ENCODE results near the gene ADM5. TPM values are rescaled to one million over a fixed set of nuclear protein-coding genes. Genes with fewer than 3 reads are reported as not detected.
A peak's percentile ranks its signal among the peaks of the same experiment; 100 is the strongest.

Gene ADM5
- total and polyA plus RNA-seq, 2 experiments from 2014 or later = 2.8 to 5.7 TPM

- H3K36me3 Mint-ChIP-seq (ENCODE audit: low read depth) = peaks cover 81% of the 10 kb centered on the region
- H3K27me3 ChIP-seq (ENCODE audit: insufficient read depth) = no peaks in the 10 kb centered on the region
- peaks cover 6% of the 10 kb centered on the region for H4K20me1 ChIP-seq (replicated peaks; ENCODE audit: insufficient read depth)
- H3K27ac Mint-ChIP-seq = peak overlapping the region; percentile 86; the same call in 1 of the 2 replicates
- TF ChIP-seq ETS1 (IDR thresholded peaks at IDR 0.05) (no peak), EZH2 (IDR thresholded peaks at IDR 0.05; ENCODE audit: low read depth, unreplicated experiment) (no peak), REST (IDR thresholded peaks at IDR 0.05; ENCODE audit: unreplicated experiment) (no peak), STAT1 (IDR thresholded peaks at IDR 0.05; ENCODE audit: unreplicated experiment) (no peak), ZNF331 (CRISPR knock-in tag; IDR thresholded peaks at IDR 0.05; ENCODE audit: low read depth) (no peak), JUNB (IDR thresholded peaks at IDR 0.05; ENCODE audit: unreplicated experiment) (no peak), NANOG (IDR thresholded peaks at IDR 0.05; ENCODE audit: borderline replicate concordance) (no peak), POLR2AphosphoS5 (IDR thresholded peaks at IDR 0.05; ENCODE audit: low read depth) (no peak), EZH2phosphoT487 (IDR thresholded peaks at IDR 0.05; ENCODE audit: unreplicated experiment) (no peak), ZNF114 (CRISPR knock-in tag; IDR thresholded peaks at IDR 0.05) (no peak), ZNF462 (CRISPR knock-in tag; IDR thresholded peaks at IDR 0.05) (no peak), CREB1 (CRISPR knock-in tag; IDR thresholded peaks at IDR 0.05; ENCODE audit: low read depth) (no peak), CTCF (conservative IDR thresholded peaks at IDR 0.05; ENCODE audit: low read depth in 2 of 2) (no peak)
- peaks cover 9% of the 10 kb centered on the region; the same call in 1 of the 2 replicates for H3F3A ChIP-seq (replicated peaks; ENCODE audit: low read depth)
- no peaks in the 10 kb centered on the region for H3K9me2 ChIP-seq (ENCODE audit: insufficient read depth)
- H3K4me2 ChIP-seq = no peak overlapping the region
- no peaks in the 10 kb centered on the region for H3K4me1 ChIP-seq (ENCODE audit: insufficient read depth)
- no peaks in the 10 kb centered on the region for H3K79me2 ChIP-seq (replicated peaks; ENCODE audit: insufficient read depth)
- peaks cover 19% of the 10 kb centered on the region for H3K9me3 Mint-ChIP-seq
- ATAC-seq = no peak
- no peak overlapping the region for H3K4me3 ChIP-seq
- DNase-seq (ENCODE audit: low spot score) = no peak
- H3K27ac ChIP-seq (ENCODE audit: low read depth) = no peak overlapping the region
- H2AFZ ChIP-seq = no peak overlapping the region
- H3K36me3 ChIP-seq (ENCODE audit: insufficient read depth) = peaks cover 17% of the 10 kb centered on the region
- H3K4me1 Mint-ChIP-seq = peaks cover 8% of the 10 kb centered on the region
- peaks cover 19% of the 10 kb centered on the region for H3K27me3 Mint-ChIP-seq (ENCODE audit: insufficient read depth, low read depth, poor library complexity)
- no peak overlapping the region; the same call in 2 of the 3 replicates for H3K4me3 Mint-ChIP-seq
These were observed 32.8 kb upstream of the ADM5 start for GRCh38 chr19:49656456-49657109.

Data from GM23338 (cell line).